HL-60 (cell line): ENCODE data around the gene MYCBP2.

Experiments
- DNase-seq, 2 experiments: peaks; one replicate each; pipeline ENCODE4 v3.0.0-alpha.2; 2010 to 2020; ENCODE audit warnings: low read depth in 1 of 2, low spot score in 1 of 2
- H3K27ac ChIP-seq: fragments of 250-450 bp; sonication (Bioruptor Pico); replicated peaks from 2 replicates; pipeline ENCODE4 v1.5.1; 2020; ENCODE audit warnings: mild to moderate bottlenecking, moderate library complexity
- H3K27me3 ChIP-seq: fragments of 250-450 bp; sonication (Bioruptor Pico); 2 replicates; pipeline ENCODE4 v1.5.1; 2021; ENCODE audit warnings: mild to moderate bottlenecking, moderate library complexity; ENCODE audit not compliant: insufficient read depth, poor library complexity, severe bottlenecking
- H3K4me3 ChIP-seq: replicated peaks from 2 replicates; pipeline ENCODE4 v1.5.1; 2011; ENCODE audit warnings: mild to moderate bottlenecking, control low read depth, low read length; ENCODE audit not compliant: insufficient read depth
- GABPA ChIP-seq: IDR thresholded peaks from 2 replicates; pipeline ENCODE4 v1.6.1; 2012; ENCODE audit warnings: low read depth
- POLR2AphosphoS5 ChIP-seq: IDR thresholded peaks from 2 replicates; pipeline ENCODE4 v1.6.1; 2012; ENCODE audit warnings: low read depth
- REST ChIP-seq: IDR thresholded peaks from 2 replicates; pipeline ENCODE4 v1.6.1; 2012; ENCODE audit warnings: low read depth; ENCODE audit not compliant: insufficient replicate concordance
- SPI1 ChIP-seq: IDR thresholded peaks from 2 replicates; pipeline ENCODE4 v1.6.1; 2012; ENCODE audit warnings: low read depth, mild to moderate bottlenecking, borderline replicate concordance
- TF ChIP-seq, protein P1 (sequence below): IDR thresholded peaks from one replicate; pipeline ENCODE4 v1.5.1; 2011; ENCODE audit warnings: low read length, control low read depth, inconsistent platforms; ENCODE audit not compliant: insufficient read depth

MYCBP2 gene

DNA sequence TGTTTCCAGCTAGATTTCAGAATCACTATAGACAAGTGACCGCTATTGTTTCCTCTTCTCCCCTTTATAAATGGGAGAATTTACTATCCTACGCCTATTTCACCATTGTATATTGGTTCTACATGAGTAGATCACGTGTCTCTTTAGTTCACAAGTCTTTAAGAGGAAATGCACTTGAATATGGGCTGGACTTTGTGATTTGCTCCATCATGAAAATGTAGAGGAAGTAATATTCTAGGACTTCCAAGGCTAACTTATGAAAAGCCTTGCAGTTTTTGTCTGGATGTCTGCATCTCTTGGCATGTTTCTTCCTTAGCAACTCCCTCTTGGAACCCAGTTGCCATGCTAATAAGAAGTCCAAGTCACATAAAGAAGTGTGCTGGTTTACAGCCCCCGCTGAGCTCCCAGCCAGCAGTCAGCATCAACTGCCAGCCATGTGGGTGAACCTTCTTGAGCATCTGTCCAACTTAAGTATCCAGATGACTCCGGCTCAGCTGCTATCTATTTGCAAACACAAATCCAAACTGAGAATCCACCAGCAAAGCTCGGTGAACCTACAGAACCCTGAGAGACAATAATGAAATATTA, 295.1 kb downstream of the MYCBP2 start:
- TF ChIP-seq SPI1 (no peak), REST (no peak), POLR2AphosphoS5 (no peak), GABPA (no peak)
- TF ChIP-seq, protein P1, sequence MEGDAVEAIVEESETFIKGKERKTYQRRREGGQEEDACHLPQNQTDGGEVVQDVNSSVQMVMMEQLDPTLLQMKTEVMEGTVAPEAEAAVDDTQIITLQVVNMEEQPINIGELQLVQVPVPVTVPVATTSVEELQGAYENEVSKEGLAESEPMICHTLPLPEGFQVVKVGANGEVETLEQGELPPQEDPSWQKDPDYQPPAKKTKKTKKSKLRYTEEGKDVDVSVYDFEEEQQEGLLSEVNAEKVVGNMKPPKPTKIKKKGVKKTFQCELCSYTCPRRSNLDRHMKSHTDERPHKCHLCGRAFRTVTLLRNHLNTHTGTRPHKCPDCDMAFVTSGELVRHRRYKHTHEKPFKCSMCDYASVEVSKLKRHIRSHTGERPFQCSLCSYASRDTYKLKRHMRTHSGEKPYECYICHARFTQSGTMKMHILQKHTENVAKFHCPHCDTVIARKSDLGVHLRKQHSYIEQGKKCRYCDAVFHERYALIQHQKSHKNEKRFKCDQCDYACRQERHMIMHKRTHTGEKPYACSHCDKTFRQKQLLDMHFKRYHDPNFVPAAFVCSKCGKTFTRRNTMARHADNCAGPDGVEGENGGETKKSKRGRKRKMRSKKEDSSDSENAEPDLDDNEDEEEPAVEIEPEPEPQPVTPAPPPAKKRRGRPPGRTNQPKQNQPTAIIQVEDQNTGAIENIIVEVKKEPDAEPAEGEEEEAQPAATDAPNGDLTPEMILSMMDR, result no peak
- Histone ChIP-seq H3K4me3 (no peak overlapping the region), H3K27ac (no peak overlapping the region), H3K27me3 (no peaks in the 10 kb centered on the region)
- DNase-seq, result no peak

DNA sequence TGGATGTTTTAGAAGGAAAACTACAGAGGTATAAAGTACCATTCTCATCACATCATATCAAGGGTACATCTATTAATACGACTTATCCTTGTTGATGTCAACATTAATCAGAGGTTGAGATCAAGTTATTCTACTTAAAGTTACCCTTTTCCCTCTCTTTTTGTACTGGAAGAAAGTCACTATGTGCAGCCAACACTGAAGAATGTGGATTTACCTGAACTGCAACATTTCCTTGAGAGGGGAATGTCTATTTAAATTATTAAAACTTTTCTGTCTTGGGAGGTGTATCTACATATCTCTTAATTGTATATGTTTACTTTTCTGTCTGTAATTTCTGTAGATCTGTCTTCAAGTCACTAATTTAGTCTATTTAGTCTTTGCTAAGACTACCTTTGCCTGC, 297.5 kb downstream of the MYCBP2 start:
- H3K27me3 ChIP-seq, result no peaks in the 10 kb centered on the region
- no peak overlapping the region for H3K27ac ChIP-seq
- TF ChIP-seq SPI1, result no peak
- no peak for TF ChIP-seq POLR2AphosphoS5
- TF ChIP-seq, protein P1, result no peak
- TF ChIP-seq GABPA, result no peak
- TF ChIP-seq REST, result no peak
- no peak overlapping the region for H3K4me3 ChIP-seq
- DNase-seq, result no peak

DNA sequence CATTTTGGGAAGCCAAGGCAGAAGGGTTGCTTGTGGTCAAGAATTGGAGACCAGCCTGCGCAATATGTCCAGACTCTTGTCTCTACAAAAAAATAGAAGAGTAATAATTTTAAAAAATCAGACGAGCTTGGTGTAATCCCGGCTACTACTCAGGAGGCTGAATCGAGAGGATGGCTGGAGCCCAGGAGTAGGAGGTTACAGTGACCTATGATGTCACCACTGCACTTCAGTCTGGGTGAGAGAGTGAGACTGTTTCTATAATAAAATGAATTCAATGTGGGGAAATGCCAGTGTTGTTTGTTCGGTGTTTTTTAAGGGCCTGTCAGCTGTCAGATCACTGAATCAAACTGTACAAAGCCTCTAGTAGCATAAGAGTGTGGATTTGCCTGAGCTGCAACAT, 298.7 kb downstream of the MYCBP2 start:
- Histone ChIP-seq H3K27ac (no peak overlapping the region), H3K27me3 (no peaks in the 10 kb centered on the region), H3K4me3 (no peak overlapping the region)
- TF ChIP-seq, protein P1, result no peak
- TF ChIP-seq REST (no peak), SPI1 (no peak), GABPA (no peak), POLR2AphosphoS5 (no peak)
- DNase-seq, result no peak
